Measurements from ENCODE around the gene DLGAP1.
A peak's percentile ranks its signal among the peaks of the same experiment; 100 is the strongest.

DLGAP1 gene

GRCh38 chr18:3985664-3986063, 469.4 kb downstream of the DLGAP1 start:
- no peak for DNase-seq (ENCODE audit: low spot score)

- no peak for DNase-seq (ENCODE audit: low spot score)
These were observed 470.1 kb downstream of the DLGAP1 start for GRCh38 chr18:3985020-3985419.

GRCh38 chr18:3984163-3984757, 470.8 kb downstream of the DLGAP1 start:
- no peak for DNase-seq (ENCODE audit: low spot score)

GRCh38 chr18:3983351-3983969, 471.6 kb downstream of the DLGAP1 start:
- peak; percentile 27 for DNase-seq (ENCODE audit: low spot score)

- DNase-seq (ENCODE audit: low spot score), result no peak
These were observed 472.6 kb downstream of the DLGAP1 start for GRCh38 chr18:3982541-3982940.

- no peak for DNase-seq (ENCODE audit: low spot score)
These were observed 476.1 kb downstream of the DLGAP1 start for GRCh38 chr18:3979024-3979423.

- no peak for DNase-seq (ENCODE audit: low spot score)
These were observed 481.8 kb downstream of the DLGAP1 start for GRCh38 chr18:3973191-3973850.

- DNase-seq (ENCODE audit: low spot score), result no peak
These were observed 482.7 kb downstream of the DLGAP1 start for GRCh38 chr18:3972291-3972930.

- DNase-seq (ENCODE audit: low spot score), result peak; percentile 12
These were observed 484.2 kb downstream of the DLGAP1 start for GRCh38 chr18:3970929-3971328.

- no peak for DNase-seq (ENCODE audit: low spot score)
These were observed 487.5 kb downstream of the DLGAP1 start for GRCh38 chr18:3967359-3968180.

GRCh38 chr18:3966642-3967358, 488.3 kb downstream of the DLGAP1 start:
- no peak for DNase-seq (ENCODE audit: low spot score)

GRCh38 chr18:3966246-3966641, 488.9 kb downstream of the DLGAP1 start:
- DNase-seq (ENCODE audit: low spot score), result no peak

- DNase-seq (ENCODE audit: low spot score), result no peak
These were observed 494.1 kb downstream of the DLGAP1 start for GRCh38 chr18:3960977-3961376.

- no peak for DNase-seq (ENCODE audit: low spot score)
These were observed 495.0 kb downstream of the DLGAP1 start for GRCh38 chr18:3960142-3960541.

GRCh38 chr18:3952031-3952430, 503.1 kb downstream of the DLGAP1 start:
- DNase-seq (ENCODE audit: low spot score), result no peak

GRCh38 chr18:3950668-3951404, 504.3 kb downstream of the DLGAP1 start:
- DNase-seq (ENCODE audit: low spot score), result no peak

- no peak for DNase-seq (ENCODE audit: low spot score)
These were observed 506.1 kb downstream of the DLGAP1 start for GRCh38 chr18:3948958-3949357.

GRCh38 chr18:3947383-3947782, 507.7 kb downstream of the DLGAP1 start:
- DNase-seq (ENCODE audit: low spot score), result no peak

GRCh38 chr18:3935305-3935704, 519.8 kb downstream of the DLGAP1 start:
- DNase-seq (ENCODE audit: low spot score), result no peak

GRCh38 chr18:3932276-3932675, 522.8 kb downstream of the DLGAP1 start:
- DNase-seq (ENCODE audit: low spot score), result no peak

All from hematopoietic multipotent progenitor cell treated with erythropoietin and hydrocortisone succinate and interleukin-3 and kit ligand, for 15 days (in vitro differentiated cells).